ENCODE results near the gene ZNF337.

DNA sequence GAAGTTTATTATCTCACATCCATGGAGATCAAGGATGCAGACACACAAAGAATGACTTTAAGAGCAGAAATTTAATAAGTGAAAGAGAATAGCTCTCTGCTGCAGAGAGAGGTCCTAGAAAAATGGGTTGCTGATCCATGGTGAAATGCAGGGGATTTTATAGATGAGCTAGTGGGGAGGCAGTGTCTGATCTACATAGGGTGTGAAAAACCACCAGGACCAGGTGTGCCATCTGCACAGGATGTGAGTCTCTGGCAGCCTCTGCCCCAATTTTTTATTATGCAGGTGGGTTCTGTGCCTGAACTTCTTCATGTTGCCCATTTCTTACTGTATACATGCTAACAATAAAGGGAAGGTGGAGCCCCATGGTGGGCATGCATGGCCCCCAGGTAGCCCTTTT, 52.9 kb downstream of the ZNF337 start:
- TF ChIP-seq ZSCAN25 (CRISPR knock-in tag; IDR thresholded peaks at IDR 0.05) (no peak), HES4 (CRISPR knock-in tag; IDR thresholded peaks at IDR 0.05; ENCODE audit: borderline replicate concordance) (no peak)
- TF ChIP-seq, protein P1, sequence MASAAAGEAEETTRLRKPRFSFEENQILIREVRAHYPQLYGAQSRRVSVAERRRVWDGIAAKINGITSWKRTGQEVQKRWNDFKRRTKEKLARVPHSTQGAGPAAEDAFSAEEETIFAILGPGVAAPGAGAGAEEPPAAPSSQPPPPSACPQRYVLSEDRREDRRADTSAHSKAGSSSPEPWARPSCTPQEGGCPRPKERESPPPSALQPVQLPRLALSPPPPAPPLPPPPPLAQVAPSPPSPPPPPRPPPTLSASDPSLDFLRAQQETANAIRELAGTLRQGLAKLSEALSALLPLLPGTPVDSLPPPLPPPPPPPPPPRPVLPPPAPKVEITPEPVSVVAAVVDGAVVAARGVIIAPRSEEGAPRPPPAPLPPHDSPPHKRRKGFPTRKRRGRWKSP (CRISPR knock-in tag; IDR thresholded peaks at IDR 0.05) = no peak
